Posterior cingulate gyrus (tissue), 11 donors: ENCODE measurements around the gene ALPK3.

ENCODE experiments used
- DNase-seq, 10 donors: peaks; one replicate each; pipeline versions ENCODE4 v3.0.0 to v3.0.0-alpha.2; 2020 to 2021; ENCODE audit warnings: mixed read lengths in 3 of 10
- intact Hi-C: fragments of 100-400 bp; cut with DNase I; formaldehyde crosslinking; loops from one replicate; pipeline ENCODE4 v1.15.1; 2023

The ALPK3 gene

DNA sequence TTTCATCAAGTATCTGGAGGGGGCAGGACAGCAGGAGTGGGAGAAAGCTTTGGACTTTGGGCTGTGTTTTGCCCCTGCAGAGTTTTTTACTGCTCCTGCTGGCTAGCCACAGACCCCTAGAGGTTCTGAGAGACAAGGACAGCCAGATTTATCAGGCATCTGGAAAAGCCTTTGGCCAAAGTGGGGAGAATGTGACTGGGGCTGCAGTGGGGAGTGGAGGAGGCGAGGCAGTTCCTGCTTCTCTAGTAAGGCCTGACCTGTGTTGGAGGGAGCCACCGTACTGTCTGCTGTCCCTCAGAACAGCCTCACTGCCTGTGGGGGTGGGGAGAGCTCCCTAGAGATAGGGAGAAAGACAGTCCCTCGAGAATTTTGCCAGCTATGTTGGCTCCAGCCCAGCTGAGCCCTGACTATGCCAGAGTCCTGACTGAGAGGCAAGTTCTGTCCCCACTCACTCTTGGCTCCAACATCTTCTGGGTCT lies 2.2 kb downstream of the ALPK3 start:
- DNase-seq = peak in 1 of 10 donors; percentile 57
- intact Hi-C loops = loop anchor here (10.0 kb wide), 1 partner anchor 65 kb away; no protein-coding TSS in a partner anchor

DNA sequence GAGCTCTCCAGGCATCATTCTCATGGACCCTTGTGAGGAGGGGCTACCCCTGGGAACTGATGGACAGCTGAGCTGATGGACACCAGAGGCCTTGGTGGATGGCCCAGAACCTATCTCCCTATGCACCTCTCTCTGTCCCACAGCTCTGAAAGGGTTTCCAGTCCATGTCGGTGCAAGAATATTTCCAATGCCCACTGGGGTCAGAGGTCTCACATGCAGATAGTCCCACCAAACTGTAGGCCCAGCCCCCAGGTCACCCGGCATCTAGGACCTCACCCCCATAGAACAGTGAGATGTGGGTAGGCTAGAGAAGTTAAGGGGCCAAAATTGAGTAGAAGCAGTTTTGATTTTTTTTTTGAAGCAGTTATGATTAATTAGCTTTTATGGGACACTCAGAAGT lies 2.6 kb downstream of the ALPK3 start:
- no peak for DNase-seq
- intact Hi-C loops = loop anchor here (10.0 kb wide), 1 partner anchor 65 kb away; no protein-coding TSS in a partner anchor

DNA sequence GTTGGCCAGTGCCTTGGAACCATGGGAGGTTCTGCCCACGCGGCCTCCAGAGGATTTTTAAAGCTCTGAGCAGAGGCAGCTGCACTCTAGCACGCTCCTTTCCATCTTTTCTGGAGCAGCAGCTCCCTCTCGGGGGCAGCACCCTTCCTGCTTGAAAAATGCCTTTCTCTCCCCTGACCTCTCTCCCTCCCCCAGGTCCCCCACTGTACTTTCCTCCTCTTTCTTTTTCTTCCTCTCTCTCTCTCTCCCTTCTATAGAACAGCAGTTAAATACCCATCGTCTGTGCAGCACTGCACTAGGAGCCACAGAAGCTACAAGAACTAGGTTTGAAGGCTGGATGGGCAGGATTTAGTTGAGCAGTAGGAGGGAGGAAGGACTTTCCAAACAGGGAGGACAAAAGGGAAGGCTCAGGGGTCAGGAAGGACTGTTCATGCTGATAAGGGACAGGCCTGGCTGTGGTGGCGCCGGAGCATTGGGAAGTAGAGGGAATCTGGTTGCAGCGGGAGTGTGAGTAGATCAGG lies 4.4 kb downstream of the ALPK3 start:
- intact Hi-C loops = no loop called here
- peak in 2 of 10 donors; percentile 48 to 90 for DNase-seq

DNA sequence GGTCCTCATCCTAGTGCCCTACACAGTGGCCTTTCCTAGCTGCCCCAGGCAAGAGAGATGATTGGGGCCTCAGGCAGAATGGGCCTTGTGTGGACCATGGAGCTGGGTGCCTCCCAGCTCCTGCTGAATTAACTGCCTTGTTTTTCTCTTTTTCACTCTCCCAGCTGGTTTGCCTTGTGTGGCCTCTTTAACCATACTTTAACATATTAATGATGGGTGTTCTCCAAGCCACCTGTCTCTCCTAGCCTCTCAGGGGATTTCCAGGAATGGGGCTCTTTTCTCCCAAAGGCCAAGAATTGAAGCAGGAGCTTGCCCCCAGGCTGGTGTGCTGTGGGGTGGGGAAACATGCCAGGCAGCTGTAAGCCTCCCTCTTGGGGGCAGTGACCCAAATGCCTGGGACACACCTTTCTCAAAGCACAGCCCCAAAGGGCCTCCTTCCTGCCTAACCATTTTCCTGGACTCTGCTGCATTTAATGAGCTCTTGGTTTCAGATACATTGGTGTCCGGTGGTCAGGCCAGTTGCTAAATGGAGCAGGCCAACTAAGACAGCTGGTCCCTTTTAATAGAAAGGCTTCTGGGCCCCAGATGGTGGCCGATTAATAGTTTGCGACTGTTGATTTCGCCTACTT lies 5.6 kb downstream of the ALPK3 start:
- no peak for DNase-seq
- intact Hi-C loops = no loop called here

DNA sequence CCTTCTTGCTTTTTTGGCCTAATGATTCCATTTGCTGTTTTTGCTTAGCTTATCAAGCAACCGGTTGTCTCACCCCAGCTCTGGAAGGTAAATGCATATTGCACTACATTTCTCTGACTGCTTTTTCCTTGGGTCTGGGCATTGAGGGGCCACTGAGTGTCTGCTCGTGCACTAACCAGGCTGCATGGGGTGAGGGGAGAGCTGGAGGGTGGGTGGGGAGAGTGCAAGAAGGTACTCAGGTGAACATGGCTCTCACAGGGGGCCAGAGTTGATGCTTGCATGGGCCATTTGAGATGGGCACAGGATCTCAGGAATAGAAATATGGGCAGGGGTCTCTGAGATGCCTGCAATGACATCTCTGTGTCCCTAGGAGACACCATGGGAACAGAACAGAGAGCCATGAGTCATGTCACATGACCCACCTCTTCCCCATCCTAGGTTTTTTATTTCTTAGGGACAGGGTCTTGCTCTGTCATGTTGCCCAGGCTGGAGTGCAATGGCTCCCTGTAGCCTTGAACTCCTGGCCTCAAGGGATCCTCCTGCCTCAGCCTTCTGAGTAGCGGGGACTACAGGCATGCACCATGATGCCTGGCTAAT lies 6.2 kb downstream of the ALPK3 start:
- intact Hi-C loops = no loop called here
- no peak for DNase-seq

DNA sequence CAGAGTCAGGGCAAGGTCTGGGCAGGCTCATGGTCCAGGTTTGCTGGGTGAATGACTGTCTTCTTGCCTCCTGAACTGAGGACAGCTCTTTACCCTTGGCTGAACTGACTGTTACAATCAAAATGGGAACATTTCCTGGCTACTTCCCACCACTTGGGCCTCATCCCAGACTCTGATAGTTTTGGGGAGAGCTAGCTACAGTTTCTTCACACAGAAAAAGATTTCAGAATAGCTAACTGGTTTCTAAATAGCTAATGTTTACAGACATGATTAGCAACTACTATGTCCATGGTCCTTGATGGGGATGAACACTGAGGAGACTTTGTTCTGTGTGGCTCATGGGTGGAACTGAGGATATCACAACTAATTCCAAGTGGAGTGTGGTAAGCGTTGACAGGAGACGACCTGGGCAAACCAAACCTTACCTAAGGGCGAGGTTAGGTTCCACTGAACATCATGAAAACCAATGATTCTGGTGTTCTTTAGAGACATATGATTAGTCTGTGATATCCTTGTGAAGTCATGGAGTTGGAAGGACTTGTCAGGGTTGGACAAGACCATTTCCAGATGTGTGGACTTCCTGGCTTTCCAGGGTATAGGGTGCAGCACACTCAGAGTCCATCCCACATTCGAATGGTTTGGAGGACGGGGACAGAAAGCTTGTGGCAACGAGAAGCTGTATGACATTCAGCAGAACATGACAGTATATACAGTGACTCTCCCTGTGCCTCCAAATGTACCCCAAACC lies 7.3 kb downstream of the ALPK3 start:
- peak in 1 of 10 donors; percentile 37 for DNase-seq
- intact Hi-C loops = no loop called here

DNA sequence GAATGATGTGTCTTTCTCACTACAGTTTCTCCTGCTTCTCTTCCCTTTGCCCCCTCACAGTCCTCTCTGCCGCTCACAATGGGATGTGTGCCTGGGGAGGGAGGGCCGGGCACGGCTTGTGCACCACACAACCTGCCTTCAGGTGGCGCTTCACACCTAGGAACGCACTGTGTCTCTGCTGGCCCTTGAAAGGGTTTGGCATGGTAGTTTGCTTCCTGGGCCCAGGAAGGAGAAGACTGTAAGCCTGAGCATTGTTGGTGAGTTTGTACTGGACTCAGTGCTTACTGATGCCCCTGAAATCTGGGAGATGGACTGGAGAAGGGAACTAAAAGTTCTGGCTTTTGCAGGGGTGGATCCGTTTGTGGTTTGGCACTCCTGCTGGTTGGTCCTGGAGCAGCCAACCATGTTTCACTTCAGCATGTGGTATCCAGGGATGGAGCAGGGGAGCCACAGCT lies 9.2 kb downstream of the ALPK3 start:
- no peak for DNase-seq
- intact Hi-C loops = no loop called here

DNA sequence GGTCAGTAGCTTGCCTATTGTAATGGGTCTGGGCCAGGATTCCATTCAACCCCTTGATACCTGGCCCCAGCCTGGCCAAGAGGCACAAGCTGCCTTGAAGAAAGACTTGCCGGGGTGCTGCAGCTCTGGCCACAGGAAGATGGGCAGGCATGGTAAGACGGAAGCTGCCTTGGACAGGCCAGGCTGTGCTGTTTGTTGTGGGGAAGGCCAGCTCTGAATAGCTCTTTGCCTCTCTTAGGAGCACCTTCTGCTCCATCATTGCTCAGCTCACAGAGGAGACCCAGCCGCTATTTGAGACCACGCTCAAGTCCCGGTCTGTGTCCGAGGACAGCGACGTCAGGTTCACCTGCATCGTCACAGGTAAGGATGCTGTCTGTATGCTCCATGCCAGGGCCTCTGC lies 10.1 kb downstream of the ALPK3 start:
- no peak for DNase-seq
- intact Hi-C loops = no loop called here

DNA sequence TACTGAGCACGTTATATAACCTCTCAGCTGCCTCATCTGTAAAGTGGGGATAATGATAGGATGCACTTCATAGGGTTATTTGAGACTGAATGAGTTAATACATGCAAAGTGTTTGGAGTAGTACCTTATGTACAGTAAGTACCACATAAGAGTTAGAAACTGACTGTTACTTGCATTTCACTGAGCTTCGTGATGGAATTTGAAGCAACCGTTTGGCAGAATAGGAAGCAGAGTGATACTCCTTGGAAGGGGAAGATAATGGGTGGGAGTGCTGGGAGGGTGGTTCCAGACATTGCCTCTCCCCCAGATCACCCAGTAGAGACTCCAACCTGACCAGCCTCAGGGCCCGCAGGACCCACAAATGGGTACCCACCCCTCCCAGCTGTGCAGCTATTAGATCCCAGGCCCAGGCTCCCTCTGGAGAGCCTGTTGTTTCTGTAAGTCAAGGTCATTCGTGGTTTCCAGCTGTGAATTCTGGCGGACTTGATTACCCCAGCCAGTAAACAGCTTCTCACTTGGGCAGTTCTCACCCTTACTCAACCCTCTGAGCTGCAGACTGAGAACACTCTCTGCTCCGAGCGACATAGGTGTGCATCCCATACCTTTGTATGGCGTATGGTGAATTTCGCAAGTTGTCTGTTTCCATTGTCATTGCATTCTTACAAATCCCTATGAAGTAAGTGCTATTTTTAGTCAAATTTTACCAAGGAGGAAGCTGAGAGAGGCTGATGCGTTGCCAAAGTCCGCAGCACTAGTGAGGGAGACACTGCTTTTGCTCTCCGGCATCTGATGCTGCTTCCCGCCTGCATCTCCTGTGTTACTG lies 11.1 kb downstream of the ALPK3 start:
- intact Hi-C loops = no loop called here
- DNase-seq = no peak

DNA sequence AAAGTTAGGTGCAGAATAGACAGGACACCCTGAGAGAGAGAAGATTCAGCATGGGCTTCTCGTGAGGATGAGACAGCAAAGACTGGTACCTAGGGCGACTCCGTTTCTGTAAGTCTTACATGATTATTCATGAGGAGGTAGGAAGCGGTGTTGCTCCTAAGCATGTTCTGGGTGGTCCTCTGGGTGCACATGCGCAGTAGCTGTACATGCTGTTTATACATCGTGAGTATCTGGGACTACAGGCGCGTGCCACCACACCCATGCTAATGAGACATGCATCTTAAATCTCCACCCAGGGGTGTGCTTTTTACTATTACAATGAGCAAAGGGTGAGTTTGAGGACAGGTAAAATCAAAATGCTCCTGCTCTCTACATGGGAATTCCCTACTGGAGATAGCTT lies 12.3 kb downstream of the ALPK3 start:
- intact Hi-C loops = no loop called here
- DNase-seq = no peak

DNA sequence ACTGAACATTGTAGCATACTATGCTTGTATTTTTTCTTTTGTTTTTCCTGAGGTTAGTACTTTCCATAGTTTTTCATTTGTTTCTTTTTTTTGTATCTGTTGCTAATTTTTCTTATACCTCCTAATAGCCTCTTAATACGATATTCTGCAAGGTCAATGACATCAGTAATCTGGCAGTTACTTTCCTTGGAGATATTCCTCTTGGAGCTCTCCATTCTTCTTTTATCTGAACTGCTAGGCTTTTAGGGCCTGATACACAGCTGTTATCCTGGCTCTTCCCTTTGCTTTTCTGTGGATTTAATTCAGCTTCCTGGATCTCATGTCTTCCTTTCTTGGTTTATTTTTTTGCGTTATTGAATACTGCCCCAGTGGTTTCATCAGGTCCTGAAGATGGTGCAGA lies 12.9 kb downstream of the ALPK3 start:
- DNase-seq = no peak
- intact Hi-C loops = no loop called here

DNA sequence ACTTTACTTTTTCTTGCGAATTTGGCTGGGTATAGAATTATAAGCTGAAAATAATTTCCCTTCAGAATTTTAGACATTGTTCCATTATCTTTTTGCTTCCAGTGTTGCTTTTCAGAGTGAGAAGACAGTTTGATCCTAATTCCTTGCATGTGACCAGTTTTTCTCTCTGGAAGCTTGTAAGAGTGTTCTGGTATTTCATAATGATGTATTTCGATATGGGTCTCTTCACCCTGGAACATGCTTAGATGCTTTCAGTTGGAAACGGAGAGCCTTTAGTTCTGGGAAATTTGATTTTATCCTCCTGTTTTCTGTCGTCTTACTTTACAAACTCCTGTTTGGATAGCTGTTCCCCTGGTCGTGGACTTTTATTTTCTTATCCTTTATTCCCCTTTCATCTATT lies 13.9 kb downstream of the ALPK3 start:
- intact Hi-C loops = no loop called here
- no peak for DNase-seq

DNA sequence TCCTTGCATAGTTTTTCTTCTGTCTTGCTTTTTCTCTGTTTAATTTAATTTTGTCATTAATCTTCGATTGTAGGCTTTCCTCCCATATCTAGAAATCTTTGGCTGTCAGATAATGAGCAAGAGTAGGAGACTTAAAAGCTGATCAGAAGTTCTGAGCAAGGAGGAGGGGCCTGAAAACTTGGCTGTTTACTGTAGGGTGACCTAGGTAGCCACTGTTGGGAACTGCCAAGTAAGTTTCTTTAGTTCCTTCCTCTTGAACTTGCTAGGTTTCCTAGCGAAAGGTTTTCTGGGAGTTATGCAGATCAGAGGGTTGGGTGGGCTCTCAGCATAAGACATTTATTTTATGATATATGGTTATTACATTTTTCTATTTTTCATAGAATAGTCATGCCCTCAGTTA lies 14.5 kb downstream of the ALPK3 start:
- DNase-seq = no peak
- intact Hi-C loops = no loop called here

DNA sequence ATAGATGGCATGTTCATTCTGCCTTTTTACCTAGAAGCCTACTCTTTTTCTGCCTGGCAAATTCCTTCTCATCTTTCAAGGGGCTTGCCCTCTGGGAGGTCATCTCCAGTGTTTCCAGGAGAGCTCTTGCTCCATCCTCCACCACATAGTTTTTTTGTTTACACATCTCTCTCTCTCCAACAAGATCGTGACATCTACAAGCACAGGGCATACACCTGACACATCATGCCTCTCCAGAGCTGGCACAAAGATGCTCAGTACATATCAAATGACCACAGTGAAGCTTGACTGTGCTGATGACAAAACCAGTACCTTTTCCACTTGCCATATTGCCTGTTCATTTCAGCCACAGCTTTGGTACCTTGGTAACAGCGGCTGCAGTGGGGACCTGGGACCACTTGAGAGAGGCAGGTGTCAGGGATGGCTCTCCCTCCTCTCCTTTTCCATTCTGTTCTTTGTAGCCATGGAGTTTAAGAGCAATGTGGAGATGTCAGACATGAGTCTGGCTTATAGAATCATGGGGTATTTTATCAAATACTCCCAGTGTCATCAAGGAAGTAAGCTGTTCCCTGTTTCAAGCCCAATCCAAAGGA lies 15.4 kb downstream of the ALPK3 start:
- no peak for DNase-seq
- intact Hi-C loops = no loop called here

DNA sequence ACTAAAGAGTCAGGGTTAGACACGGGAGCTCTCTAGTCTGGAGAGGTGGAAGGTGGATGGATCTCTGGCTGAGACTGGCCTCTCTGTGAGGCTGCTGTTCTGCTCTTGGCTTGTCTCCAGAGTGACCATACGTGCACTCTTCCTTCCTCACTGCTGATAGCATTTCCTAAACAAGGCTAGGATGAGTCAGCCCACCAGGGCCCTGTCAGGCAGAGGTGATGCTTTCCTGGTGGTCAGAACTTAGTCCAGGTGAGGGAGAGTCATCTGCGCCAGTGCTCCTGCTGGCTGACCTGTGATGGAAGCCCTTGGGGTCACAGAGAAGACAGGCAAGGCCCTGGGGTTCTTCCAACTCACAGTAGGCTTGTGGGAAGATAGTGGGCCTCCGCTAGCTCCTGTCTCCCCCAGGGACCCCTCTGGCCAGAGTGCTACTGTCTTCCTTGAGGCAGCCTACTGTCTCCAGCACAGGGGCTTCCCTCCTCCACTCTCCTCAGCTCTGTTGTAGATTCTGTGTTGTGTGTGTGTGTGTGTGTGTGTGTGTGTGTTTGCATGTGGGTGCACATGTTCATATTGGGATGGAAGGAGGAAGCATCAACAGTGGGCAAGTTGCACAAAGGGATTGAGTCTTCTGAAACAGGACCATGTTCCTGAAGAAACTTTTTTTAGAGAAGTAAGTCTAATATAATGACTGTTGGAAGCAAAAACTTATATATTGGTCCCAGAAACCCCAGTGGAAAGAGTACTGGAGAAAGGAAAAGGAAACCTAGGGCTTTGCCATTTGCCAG lies 16.5 kb downstream of the ALPK3 start:
- DNase-seq = no peak
- intact Hi-C loops = no loop called here

DNA sequence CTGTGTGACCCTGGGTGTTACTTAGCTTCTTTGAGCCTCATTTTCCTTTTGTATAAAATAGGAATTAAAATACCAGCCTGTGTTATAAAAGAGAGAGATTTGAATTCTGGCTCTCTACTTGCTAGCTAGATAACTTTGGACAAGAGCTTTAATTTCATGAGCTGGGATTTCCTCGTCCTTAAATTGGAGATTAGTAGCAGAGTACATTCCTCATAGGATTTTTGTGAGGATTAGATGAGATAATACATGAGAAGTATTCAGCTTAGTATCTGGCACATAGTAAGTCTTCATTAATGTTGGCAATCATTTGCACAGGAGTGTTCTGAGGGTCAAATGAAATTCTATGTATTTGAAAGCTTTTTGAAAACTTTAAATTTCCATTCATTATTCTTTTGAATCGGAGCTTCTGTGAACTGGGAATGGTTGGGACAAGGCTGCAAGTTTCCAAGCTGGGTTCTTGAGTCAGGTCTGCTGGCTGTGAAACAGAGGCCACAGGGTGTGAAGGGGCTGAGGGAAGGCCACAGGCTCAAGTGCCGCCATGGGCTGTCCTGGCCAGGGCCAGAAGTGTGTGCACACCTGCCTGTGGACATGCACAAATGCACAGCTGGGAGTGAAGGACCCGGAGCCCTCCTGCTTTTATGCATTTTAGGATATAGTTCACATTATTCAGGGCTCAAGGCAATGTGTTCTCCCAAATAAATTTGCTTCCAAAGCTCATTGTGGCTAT lies 17.2 kb downstream of the ALPK3 start:
- intact Hi-C loops = no loop called here
- no peak for DNase-seq

DNA sequence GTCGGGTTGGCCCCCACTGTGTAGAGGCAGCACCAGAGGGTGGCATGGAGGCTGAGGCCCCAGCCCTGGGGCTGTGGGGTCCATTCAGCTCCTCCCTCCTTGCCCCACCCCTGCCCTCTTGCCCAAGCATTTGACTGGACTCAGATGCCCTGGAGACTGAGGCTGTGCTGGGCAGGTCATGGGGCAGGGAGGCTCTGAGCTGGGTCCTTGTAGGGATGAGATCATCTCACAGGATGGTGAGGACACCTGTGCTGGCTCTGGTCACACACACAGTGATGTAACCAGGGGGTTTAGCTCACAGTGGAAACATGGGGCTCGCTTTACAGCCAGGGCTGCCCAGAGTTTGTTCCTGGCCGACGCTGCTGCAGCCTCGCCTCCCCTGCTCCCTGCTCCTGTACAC lies 17.8 kb downstream of the ALPK3 start:
- no peak for DNase-seq
- intact Hi-C loops = no loop called here

DNA sequence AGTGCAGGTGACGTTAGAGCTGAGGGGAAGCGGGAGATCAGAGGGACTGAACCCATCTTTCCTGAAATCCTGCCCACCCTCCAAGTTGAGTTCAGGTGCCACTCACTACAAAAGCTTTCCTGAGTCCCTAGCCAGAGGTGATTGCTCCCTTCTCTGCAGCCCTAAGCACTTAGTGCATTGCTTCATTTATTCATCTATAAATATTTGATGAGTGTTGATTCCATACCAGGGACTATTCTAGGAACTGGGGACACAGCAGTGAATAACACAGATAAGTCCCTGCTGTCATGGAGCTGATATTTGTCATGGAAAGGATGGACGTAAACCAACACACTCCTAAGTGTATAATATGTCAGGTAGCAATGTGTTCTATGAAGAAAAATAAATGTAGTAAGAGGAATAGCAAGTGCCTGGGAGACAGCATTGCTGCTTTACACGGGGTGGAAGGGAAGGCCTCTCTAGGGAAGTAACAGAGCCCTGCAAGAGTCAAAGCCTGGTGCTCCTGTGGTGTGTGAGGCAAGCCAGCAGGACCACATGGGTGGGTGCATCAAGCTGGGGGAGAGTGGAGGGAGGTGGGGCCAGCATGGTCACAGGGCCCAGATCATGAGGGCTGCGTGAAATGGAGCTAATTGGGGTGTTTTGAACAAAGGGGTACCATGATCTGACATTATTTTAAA lies 18.6 kb downstream of the ALPK3 start:
- intact Hi-C loops = no loop called here
- no peak for DNase-seq
